ENCODE measurements around the gene ANKRD66.

ANKRD66 gene

DNA sequence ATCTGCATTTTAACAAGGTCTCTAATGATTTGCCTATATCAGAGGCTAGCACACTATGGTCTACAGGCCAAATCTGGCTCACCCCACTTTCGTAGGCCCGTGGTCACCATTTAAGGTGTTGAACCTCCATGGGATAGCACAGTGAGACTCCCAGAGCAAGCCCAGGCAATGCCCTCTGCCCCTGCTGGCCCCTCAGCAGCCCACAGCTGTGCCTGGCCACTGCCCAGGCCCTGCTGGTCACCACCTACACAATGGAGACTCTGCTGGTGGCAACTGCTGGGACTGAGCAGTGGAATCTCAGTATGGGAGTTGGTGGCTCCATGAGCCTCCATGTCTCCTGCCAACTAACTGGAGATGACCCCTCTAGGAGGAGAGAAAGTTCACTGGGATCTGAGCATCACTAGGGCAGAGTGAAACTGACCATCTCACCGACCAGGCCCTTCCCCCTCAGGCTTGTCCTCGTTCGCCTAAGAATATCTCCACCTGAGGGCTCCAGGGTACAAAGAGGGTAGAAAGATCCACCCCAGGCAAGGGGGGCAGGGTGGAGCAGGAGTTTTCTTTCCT, 2.3 kb downstream of the ANKRD66 start:
- TF ChIP-seq POLR2AphosphoS5 (IDR thresholded peaks at IDR 0.05; ENCODE audit: low read depth, low read length): no peak
- TF ChIP-seq SIN3A (IDR thresholded peaks at IDR 0.05; ENCODE audit: borderline replicate concordance, insufficient read depth, low read length): no peak
- no peak for TF ChIP-seq FOXP2 (optimal IDR thresholded peaks at IDR 0.05; ENCODE audit: borderline replicate concordance, extremely low read depth, extremely low read length, insufficient read depth)
- TF ChIP-seq TAF1 (IDR thresholded peaks at IDR 0.05; ENCODE audit: borderline replicate concordance, insufficient read depth, low read length): no peak
- TF ChIP-seq REST (IDR thresholded peaks at IDR 0.05; ENCODE audit: insufficient read depth in 1 of 2, low read depth in 2 of 2, low read length in 2 of 2): no peak

DNA sequence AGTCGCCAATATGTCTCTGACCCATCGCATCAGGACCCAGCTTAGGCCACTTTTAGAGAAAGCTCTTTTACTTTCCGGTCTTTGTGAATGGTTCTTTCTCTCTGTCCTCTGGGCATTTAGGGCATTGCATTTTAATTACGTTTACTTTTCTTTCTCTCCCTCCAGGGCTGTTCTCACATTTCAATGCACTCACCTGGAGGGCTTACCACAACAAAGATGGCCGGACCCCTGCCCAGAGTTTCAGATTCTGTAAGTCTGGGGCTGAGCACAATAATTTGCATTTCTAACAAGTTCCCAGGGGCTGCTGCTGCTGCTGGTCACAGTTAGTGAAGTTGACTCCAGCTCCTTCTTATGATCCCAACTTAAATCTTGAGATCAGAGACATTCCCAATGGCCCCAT, 3.0 kb downstream of the ANKRD66 start:
- no peak for TF ChIP-seq FOXP2 (optimal IDR thresholded peaks at IDR 0.05; ENCODE audit: borderline replicate concordance, extremely low read depth, extremely low read length, insufficient read depth)
- no peak for TF ChIP-seq SIN3A (IDR thresholded peaks at IDR 0.05; ENCODE audit: borderline replicate concordance, insufficient read depth, low read length)
- TF ChIP-seq REST (IDR thresholded peaks at IDR 0.05; ENCODE audit: insufficient read depth in 1 of 2, low read depth in 2 of 2, low read length in 2 of 2): no peak
- TF ChIP-seq TAF1 (IDR thresholded peaks at IDR 0.05; ENCODE audit: borderline replicate concordance, insufficient read depth, low read length): no peak
- TF ChIP-seq POLR2AphosphoS5 (IDR thresholded peaks at IDR 0.05; ENCODE audit: low read depth, low read length): no peak

DNA sequence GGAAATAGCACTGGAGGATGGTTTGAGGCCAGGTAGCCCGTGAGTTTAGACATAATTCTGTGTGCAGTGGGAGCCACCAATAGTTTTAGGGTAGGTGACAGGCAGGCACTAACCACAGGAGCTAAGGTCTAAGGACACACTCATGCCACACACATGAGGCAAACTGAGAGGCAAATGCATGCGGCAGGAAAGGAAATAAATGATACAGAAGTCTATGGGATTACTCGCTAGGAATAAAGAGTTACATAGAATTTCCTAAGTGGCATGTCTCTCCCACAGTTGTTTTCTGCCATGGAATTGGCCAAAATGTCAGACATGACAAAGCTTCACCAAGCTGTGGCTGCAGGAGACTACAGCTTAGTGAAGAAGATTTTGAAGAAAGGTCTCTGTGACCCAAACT, 4.9 kb downstream of the ANKRD66 start:
- TF ChIP-seq FOXP2 (optimal IDR thresholded peaks at IDR 0.05; ENCODE audit: borderline replicate concordance, extremely low read depth, extremely low read length, insufficient read depth) (no peak), REST (IDR thresholded peaks at IDR 0.05; ENCODE audit: insufficient read depth in 1 of 2, low read depth in 2 of 2, low read length in 2 of 2) (no peak), SIN3A (IDR thresholded peaks at IDR 0.05; ENCODE audit: borderline replicate concordance, insufficient read depth, low read length) (no peak), TAF1 (IDR thresholded peaks at IDR 0.05; ENCODE audit: borderline replicate concordance, insufficient read depth, low read length) (no peak), POLR2AphosphoS5 (IDR thresholded peaks at IDR 0.05; ENCODE audit: low read depth, low read length) (no peak)

GRCh38 chr6:46755865-46756264, 9.1 kb downstream of the ANKRD66 start:
- TF ChIP-seq POLR2AphosphoS5 (IDR thresholded peaks at IDR 0.05; ENCODE audit: low read depth, low read length) (no peak), FOXP2 (optimal IDR thresholded peaks at IDR 0.05; ENCODE audit: borderline replicate concordance, extremely low read depth, extremely low read length, insufficient read depth) (no peak), TAF1 (IDR thresholded peaks at IDR 0.05; ENCODE audit: borderline replicate concordance, insufficient read depth, low read length) (no peak), SIN3A (IDR thresholded peaks at IDR 0.05; ENCODE audit: borderline replicate concordance, insufficient read depth, low read length) (no peak)

- TF ChIP-seq REST (IDR thresholded peaks at IDR 0.05; ENCODE audit: insufficient read depth in 1 of 2, low read depth in 2 of 2, low read length in 2 of 2) (no peak), FOXP2 (optimal IDR thresholded peaks at IDR 0.05; ENCODE audit: borderline replicate concordance, extremely low read depth, extremely low read length, insufficient read depth) (no peak), POLR2AphosphoS5 (IDR thresholded peaks at IDR 0.05; ENCODE audit: low read depth, low read length) (no peak), TAF1 (IDR thresholded peaks at IDR 0.05; ENCODE audit: borderline replicate concordance, insufficient read depth, low read length) (no peak), SIN3A (IDR thresholded peaks at IDR 0.05; ENCODE audit: borderline replicate concordance, insufficient read depth, low read length) (no peak)
Observed at GRCh38 chr6:46756469-46757213, 9.9 kb downstream of the ANKRD66 start.
